Lower leg skin (tissue), 4 donors: ENCODE measurements around the gene SMIM32. TPM values are rescaled to one million over a fixed set of nuclear protein-coding genes. Genes with fewer than 3 reads are reported as not detected.

Source experiments
- DNase-seq, 2 donors: peaks; one replicate each; pipeline ENCODE4 v3.0.0-alpha.2; 2019; ENCODE audit warnings: low spot score in 2 of 2
- H3K4me3 ChIP-seq: fragments of 200-600 bp; sonication (generic); 2 replicates; pipeline ENCODE4 v1.5.1; 2017; ENCODE audit warnings: mild to moderate bottlenecking, low read depth; ENCODE audit not compliant: poor library complexity, severe bottlenecking
- POLR2A ChIP-seq, 2 donors: fragments of 450-650 bp; IDR thresholded peaks; one replicate each; pipeline ENCODE4 v1.6.1; 2016 to 2017; ENCODE audit warnings: antibody characterized with exemption in 2 of 2, mild to moderate bottlenecking in 1 of 2, moderate library complexity in 1 of 2
- WGBS, 2 donors: methylation state at CpG; one replicate each; pipeline ENCODE4 v1.1.5; 2018; 5-methylcytosine and 5-hydroxymethylcytosine counted together
- intact Hi-C: fragments of 100-400 bp; cut with DNase I; formaldehyde crosslinking; loops from one replicate; pipeline ENCODE4 v1.15.0; 2023; ENCODE audit warnings: low total_unique reads
- total RNA-seq, 4 donors: library from RNA; depleted of rRNA; stranded (reverse); fragments of >200 nt; gene quantifications; one replicate each; pipeline ENCODE4 v1.1.0, GENCODE V29; 2016
- TF ChIP-seq, protein P1 (sequence below), 3 donors: fragments of 450-650 bp; IDR thresholded peaks; one replicate each; pipeline ENCODE4 v1.5.1; 2016; ENCODE audit warnings: antibody characterized with exemption in 3 of 3, mild to moderate bottlenecking in 3 of 3, moderate library complexity in 2 of 3

The SMIM32 gene
- total RNA-seq, 4 donors from 2014 or later: not detected

DNA sequence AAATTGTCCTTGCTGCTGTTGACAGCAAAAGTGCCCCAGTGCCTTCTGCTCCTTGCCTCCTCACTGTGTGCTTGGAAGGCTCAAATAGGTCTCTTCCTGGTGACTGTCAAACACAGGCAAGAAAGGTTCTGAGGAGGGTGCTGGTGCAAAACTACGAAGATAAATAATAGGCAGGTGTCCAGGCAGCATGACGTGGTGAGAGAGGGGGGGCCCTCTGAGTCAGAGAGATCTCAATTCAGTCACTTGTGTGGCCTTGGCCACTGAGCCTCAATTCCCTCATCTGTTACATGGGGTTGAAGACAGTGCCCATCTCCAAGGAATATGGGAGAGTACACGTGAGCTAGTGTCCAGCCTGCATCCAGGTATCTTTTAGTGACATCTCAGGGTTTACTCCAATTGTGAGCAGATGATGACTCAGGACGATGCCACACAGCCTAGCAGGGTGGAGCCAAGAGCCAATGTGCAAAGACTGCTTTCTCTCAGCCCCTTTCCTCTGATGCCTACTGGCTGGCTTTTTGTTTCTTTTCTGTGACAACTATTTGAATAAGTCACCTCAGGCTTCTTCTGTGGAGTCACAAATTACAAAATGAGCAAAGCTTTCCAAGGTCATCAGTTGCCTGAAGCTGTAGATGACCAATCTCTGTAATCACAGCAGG is 29.7 kb upstream of the SMIM32 start:
- no peak for DNase-seq
- intact Hi-C loops: no loop called here
- H3K4me3 ChIP-seq: no peak overlapping the region
- WGBS, 2 donors: 53 to 59% methylated on average over 4 of the region's 4 CpGs
- TF ChIP-seq POLR2A (IDR thresholded peaks at IDR 0.05): no peak
- TF ChIP-seq, protein P1, sequence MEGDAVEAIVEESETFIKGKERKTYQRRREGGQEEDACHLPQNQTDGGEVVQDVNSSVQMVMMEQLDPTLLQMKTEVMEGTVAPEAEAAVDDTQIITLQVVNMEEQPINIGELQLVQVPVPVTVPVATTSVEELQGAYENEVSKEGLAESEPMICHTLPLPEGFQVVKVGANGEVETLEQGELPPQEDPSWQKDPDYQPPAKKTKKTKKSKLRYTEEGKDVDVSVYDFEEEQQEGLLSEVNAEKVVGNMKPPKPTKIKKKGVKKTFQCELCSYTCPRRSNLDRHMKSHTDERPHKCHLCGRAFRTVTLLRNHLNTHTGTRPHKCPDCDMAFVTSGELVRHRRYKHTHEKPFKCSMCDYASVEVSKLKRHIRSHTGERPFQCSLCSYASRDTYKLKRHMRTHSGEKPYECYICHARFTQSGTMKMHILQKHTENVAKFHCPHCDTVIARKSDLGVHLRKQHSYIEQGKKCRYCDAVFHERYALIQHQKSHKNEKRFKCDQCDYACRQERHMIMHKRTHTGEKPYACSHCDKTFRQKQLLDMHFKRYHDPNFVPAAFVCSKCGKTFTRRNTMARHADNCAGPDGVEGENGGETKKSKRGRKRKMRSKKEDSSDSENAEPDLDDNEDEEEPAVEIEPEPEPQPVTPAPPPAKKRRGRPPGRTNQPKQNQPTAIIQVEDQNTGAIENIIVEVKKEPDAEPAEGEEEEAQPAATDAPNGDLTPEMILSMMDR (IDR thresholded peaks at IDR 0.05): no peak

DNA sequence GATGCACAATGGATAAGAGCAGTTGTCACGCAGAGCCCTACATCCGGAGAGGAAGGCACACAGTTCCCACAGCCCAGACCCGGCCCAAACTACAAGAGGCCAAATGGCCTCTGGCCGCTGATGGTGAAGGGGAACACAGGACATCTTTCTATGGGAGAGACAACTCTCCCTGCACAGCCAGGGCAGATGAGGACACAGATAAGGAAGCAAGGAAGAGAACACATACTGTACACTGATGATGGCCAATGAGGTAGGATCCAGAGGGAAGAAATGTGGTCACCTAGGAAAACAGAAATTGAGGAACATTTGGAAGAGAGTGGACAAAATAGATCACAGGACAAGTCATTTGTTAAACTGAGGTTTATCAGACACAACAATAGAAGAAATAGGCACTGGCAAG is 28.4 kb upstream of the SMIM32 start:
- DNase-seq: no peak
- 95% methylated on average over 4 of the region's 4 CpGs for WGBS, 2 donors
- intact Hi-C loops: no loop called here
- TF ChIP-seq, protein P1 (IDR thresholded peaks at IDR 0.05): no peak
- no peak for TF ChIP-seq POLR2A (IDR thresholded peaks at IDR 0.05)
- H3K4me3 ChIP-seq: no peak overlapping the region

DNA sequence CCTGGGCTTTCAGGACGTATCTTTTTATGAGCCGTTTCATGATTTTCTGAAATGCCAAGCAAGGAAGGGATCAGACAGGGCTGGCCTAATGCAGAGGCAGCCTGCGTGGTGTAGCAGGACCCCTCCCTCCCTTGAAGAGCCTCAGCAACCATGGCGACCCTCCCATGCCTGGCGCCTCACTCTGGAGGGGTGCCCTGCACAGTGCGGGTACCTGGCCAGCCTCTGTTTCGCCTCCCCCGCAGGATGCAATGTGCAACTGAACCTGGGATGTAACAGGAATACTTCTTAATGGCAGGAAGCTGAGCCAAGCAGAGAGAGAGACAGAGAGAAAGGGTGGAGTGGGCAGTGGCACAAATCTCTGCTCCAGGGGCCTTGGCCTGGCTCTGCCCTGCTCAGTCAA is 23.3 kb upstream of the SMIM32 start:
- DNase-seq: no peak
- 89 to 91% methylated on average over 8 of the region's 8 CpGs for WGBS, 2 donors
- no peak overlapping the region for H3K4me3 ChIP-seq
- intact Hi-C loops: no loop called here
- TF ChIP-seq, protein P1 (IDR thresholded peaks at IDR 0.05): no peak
- no peak for TF ChIP-seq POLR2A (IDR thresholded peaks at IDR 0.05)

DNA sequence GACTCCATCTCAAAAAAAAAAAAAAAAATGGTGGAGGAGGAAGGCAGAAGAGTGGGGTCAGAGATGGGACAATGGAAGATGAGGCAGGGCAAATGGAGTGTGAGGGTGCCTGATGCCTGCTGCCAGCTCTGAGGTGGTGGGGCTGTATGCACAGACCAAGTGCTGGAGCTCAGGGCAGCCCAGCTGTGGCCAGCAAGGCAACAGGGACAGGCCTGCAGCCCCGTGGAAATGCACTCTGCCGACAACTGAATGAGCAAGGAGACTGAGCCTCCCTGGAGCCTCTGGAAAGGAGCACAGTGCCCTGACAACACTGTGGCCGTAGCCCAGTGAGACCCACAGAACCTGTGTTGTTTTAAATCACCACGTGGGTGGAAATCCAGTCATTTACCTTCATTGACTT is 22.9 kb upstream of the SMIM32 start:
- intact Hi-C loops: no loop called here

DNA sequence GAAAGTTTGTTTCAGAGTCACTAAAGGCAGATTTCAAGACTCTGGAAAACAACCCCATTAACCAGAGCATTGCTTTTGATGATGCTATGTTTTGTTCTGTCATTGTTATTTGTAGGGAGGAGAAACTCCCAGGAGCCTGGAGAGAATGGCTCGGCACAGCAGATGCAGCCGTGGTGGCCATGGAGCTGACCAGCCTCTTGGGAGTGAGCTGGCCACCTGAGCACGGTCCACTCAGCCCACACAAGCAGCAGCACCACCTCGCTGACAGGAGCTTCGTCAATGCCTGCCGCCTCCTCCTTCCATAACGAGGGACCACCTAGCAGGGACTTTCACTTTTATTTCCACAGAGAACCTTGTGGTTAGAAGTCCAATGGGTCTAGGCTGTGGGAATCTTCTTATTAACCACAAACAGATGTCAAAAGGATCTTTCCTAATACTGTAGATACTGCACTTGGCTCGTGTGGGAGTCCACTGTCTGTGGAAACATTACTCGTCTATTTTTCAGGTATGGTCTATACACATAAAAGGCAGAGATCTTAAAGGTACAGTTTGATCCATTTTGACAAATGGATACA is 21.0 kb upstream of the SMIM32 start:
- intact Hi-C loops: loop anchor here (5.0 kb wide), 1 partner anchor 322 kb away; no protein-coding TSS in a partner anchor
- H3K4me3 ChIP-seq: no peak overlapping the region
- DNase-seq: no peak
- TF ChIP-seq POLR2A (IDR thresholded peaks at IDR 0.05): no peak
- TF ChIP-seq, protein P1 (IDR thresholded peaks at IDR 0.05): no peak
- WGBS, 2 donors: 55 to 62% methylated on average over 9 of the region's 9 CpGs

More for the DNA sequence above, 22.9 kb upstream of the SMIM32 start:
- TF ChIP-seq, protein P1 (IDR thresholded peaks at IDR 0.05): no peak
- TF ChIP-seq POLR2A (IDR thresholded peaks at IDR 0.05): no peak
- no peak for DNase-seq
- WGBS, 2 donors: 91 to 93% methylated on average over 4 of the region's 4 CpGs
- no peak overlapping the region for H3K4me3 ChIP-seq
